ENCODE data around the gene MYOCD.

MYOCD gene

GRCh38 chr17:12644623-12645022 lies 21.1 kb upstream of the MYOCD start:
- DNase-seq, result no peak

- DNase-seq, result no peak
Observed at GRCh38 chr17:12646761-12647422, 18.8 kb upstream of the MYOCD start.

- no peak for DNase-seq
Observed at GRCh38 chr17:12648498-12648897, 17.2 kb upstream of the MYOCD start.

- DNase-seq, result no peak
Observed at GRCh38 chr17:12655936-12656335, 9.8 kb upstream of the MYOCD start.

- no peak for DNase-seq
Observed at GRCh38 chr17:12656354-12656753, 9.3 kb upstream of the MYOCD start.

GRCh38 chr17:12659500-12659899 lies 6.2 kb upstream of the MYOCD start:
- DNase-seq, result no peak

GRCh38 chr17:12664252-12664651 lies 1.4 kb upstream of the MYOCD start:
- DNase-seq, result no peak

GRCh38 chr17:12664894-12665262 lies 812 bp upstream of the MYOCD start:
- no peak for DNase-seq

- no peak for DNase-seq
Observed at GRCh38 chr17:12666718-12667117, 1.0 kb downstream of the MYOCD start.

GRCh38 chr17:12667299-12667958 lies 1.7 kb downstream of the MYOCD start:
- no peak for DNase-seq

GRCh38 chr17:12671906-12672305 lies 6.2 kb downstream of the MYOCD start:
- DNase-seq, result no peak

GRCh38 chr17:12672947-12673346 lies 7.3 kb downstream of the MYOCD start:
- no peak for DNase-seq

GRCh38 chr17:12673788-12674187 lies 8.1 kb downstream of the MYOCD start:
- no peak for DNase-seq

- DNase-seq, result no peak
Observed at GRCh38 chr17:12680407-12680897, 14.8 kb downstream of the MYOCD start.

GRCh38 chr17:12680993-12681392 lies 15.3 kb downstream of the MYOCD start:
- DNase-seq, result no peak

- no peak for DNase-seq
Observed at GRCh38 chr17:12683299-12683698, 17.6 kb downstream of the MYOCD start.

GRCh38 chr17:12686486-12686885 lies 20.8 kb downstream of the MYOCD start:
- DNase-seq, result no peak

GRCh38 chr17:12688382-12688781 lies 22.7 kb downstream of the MYOCD start:
- no peak for DNase-seq

GRCh38 chr17:12691173-12691572 lies 25.5 kb downstream of the MYOCD start:
- no peak for DNase-seq

GRCh38 chr17:12693640-12694039 lies 27.9 kb downstream of the MYOCD start:
- no peak for DNase-seq

- no peak for DNase-seq
Observed at GRCh38 chr17:12706070-12706469, 40.4 kb downstream of the MYOCD start.

GRCh38 chr17:12709063-12709462 lies 43.4 kb downstream of the MYOCD start:
- no peak for DNase-seq

- no peak for DNase-seq
Observed at GRCh38 chr17:12712415-12712814, 46.7 kb downstream of the MYOCD start.

- no peak for DNase-seq
Observed at GRCh38 chr17:12712941-12713340, 47.3 kb downstream of the MYOCD start.

GRCh38 chr17:12719948-12720347 lies 54.3 kb downstream of the MYOCD start:
- DNase-seq, result no peak

Measured in activated T-cell treated with anti-CD3 and anti-CD28 coated beads for 4 hours (primary cell).